ENCODE measurements around the gene LASP1. TPM values are rescaled to one million over a fixed set of nuclear protein-coding genes. Genes with fewer than 3 reads are reported as not detected.

LASP1 gene
- total RNA-seq, 1 experiment from 2014 or later, result 59.3 TPM

- peaks cover 14% of the 10 kb centered on the region for H3K4me1 ChIP-seq (ENCODE audit: low read length)
- no peak for DNase-seq
Measured at GRCh38 chr17:38896346-38896954, 26.6 kb downstream of the LASP1 start.

GRCh38 chr17:38897176-38897575 is 27.3 kb downstream of the LASP1 start:
- 0 out of 2 replicates have a peak, but pooled peaks cover 16% of the 10 kb centered on the region for H3K36me3 ChIP-seq (ENCODE audit: insufficient read depth, low read length)

More at GRCh38 chr17:38896346-38896954, 26.6 kb downstream of the LASP1 start:
- Histone ChIP-seq H3K9ac (ENCODE audit: low read length) (no peak overlapping the region), H3K9me2 (replicated peaks; ENCODE audit: insufficient read depth, low read length) (no peaks in the 10 kb centered on the region), H2AFZ (ENCODE audit: low read length) (no peak overlapping the region), H3K4me3 (ENCODE audit: low read length) (no peak overlapping the region), H3K27ac (ENCODE audit: low read length) (no peak overlapping the region), H3K79me2 (ENCODE audit: low read length) (0 out of 2 replicates have a peak, but pooled peaks cover 7% of the 10 kb centered on the region), H3K27me3 (ENCODE audit: low read length) (no peaks in the 10 kb centered on the region), H4K20me1 (ENCODE audit: insufficient read depth, low read depth, low read length) (no peaks in the 10 kb centered on the region), H3K4me2 (ENCODE audit: low read depth, low read length, poor library complexity, severe bottlenecking) (no peak overlapping the region), H3K36me3 (ENCODE audit: insufficient read depth, low read length) (peaks cover 19% of the 10 kb centered on the region; the same call in 1 of the 2 replicates), H3K9me3 (ENCODE audit: low read length) (no peaks in the 10 kb centered on the region)

GRCh38 chr17:38897671-38898290 is 27.9 kb downstream of the LASP1 start:
- no peak overlapping the region for H2AFZ ChIP-seq (ENCODE audit: low read length)
- peaks cover 13% of the 10 kb centered on the region; the same call in 1 of the 2 replicates for H3K36me3 ChIP-seq (ENCODE audit: insufficient read depth, low read length)
- H3K9me2 ChIP-seq (replicated peaks; ENCODE audit: insufficient read depth, low read length), result no peaks in the 10 kb centered on the region
- DNase-seq, result no peak
- H3K79me2 ChIP-seq (ENCODE audit: low read length), result 0 out of 2 replicates have a peak, but pooled peaks cover 7% of the 10 kb centered on the region
- H3K9ac ChIP-seq (ENCODE audit: low read length), result no peak overlapping the region
- no peaks in the 10 kb centered on the region for H3K27me3 ChIP-seq (ENCODE audit: low read length)
- no peaks in the 10 kb centered on the region for H4K20me1 ChIP-seq (ENCODE audit: insufficient read depth, low read depth, low read length)
- H3K4me3 ChIP-seq (ENCODE audit: low read length), result no peak overlapping the region
- H3K9me3 ChIP-seq (ENCODE audit: low read length), result no peaks in the 10 kb centered on the region
- H3K4me1 ChIP-seq (ENCODE audit: low read length), result peaks cover 10% of the 10 kb centered on the region
- H3K27ac ChIP-seq (ENCODE audit: low read length), result no peak overlapping the region
- H3K4me2 ChIP-seq (ENCODE audit: low read depth, low read length, poor library complexity, severe bottlenecking), result no peak overlapping the region

More at GRCh38 chr17:38897176-38897575, 27.3 kb downstream of the LASP1 start:
- Histone ChIP-seq H3K4me3 (ENCODE audit: low read length) (no peak overlapping the region), H3K4me2 (ENCODE audit: low read depth, low read length, poor library complexity, severe bottlenecking) (no peak overlapping the region), H3K27me3 (ENCODE audit: low read length) (no peaks in the 10 kb centered on the region), H3K79me2 (ENCODE audit: low read length) (0 out of 2 replicates have a peak, but pooled peaks cover 7% of the 10 kb centered on the region), H3K9me3 (ENCODE audit: low read length) (no peaks in the 10 kb centered on the region), H3K4me1 (ENCODE audit: low read length) (peaks cover 10% of the 10 kb centered on the region), H3K27ac (ENCODE audit: low read length) (no peak overlapping the region), H2AFZ (ENCODE audit: low read length) (no peak overlapping the region), H4K20me1 (ENCODE audit: insufficient read depth, low read depth, low read length) (no peaks in the 10 kb centered on the region), H3K9ac (ENCODE audit: low read length) (no peak overlapping the region), H3K9me2 (replicated peaks; ENCODE audit: insufficient read depth, low read length) (no peaks in the 10 kb centered on the region)
- no peak for DNase-seq

- Histone ChIP-seq H3K4me3 (ENCODE audit: low read length) (no peak overlapping the region), H3K9me3 (ENCODE audit: low read length) (no peaks in the 10 kb centered on the region), H3K9me2 (replicated peaks; ENCODE audit: insufficient read depth, low read length) (no peaks in the 10 kb centered on the region), H3K4me2 (ENCODE audit: low read depth, low read length, poor library complexity, severe bottlenecking) (no peak overlapping the region), H3K36me3 (ENCODE audit: insufficient read depth, low read length) (peaks cover 14% of the 10 kb centered on the region), H3K9ac (ENCODE audit: low read length) (no peak overlapping the region; the same call in 1 of the 2 replicates), H4K20me1 (ENCODE audit: insufficient read depth, low read depth, low read length) (no peaks in the 10 kb centered on the region), H3K27me3 (ENCODE audit: low read length) (no peaks in the 10 kb centered on the region), H3K27ac (ENCODE audit: low read length) (no peak overlapping the region), H2AFZ (ENCODE audit: low read length) (no peak overlapping the region), H3K4me1 (ENCODE audit: low read length) (peaks cover 10% of the 10 kb centered on the region), H3K79me2 (ENCODE audit: low read length) (0 out of 2 replicates have a peak, but pooled peaks cover 12% of the 10 kb centered on the region)
- DNase-seq, result no peak
Measured at GRCh38 chr17:38898291-38898679, 28.4 kb downstream of the LASP1 start.

GRCh38 chr17:38898812-38899348 is 29.0 kb downstream of the LASP1 start:
- Histone ChIP-seq H3K4me3 (ENCODE audit: low read length) (no peak overlapping the region), H4K20me1 (ENCODE audit: insufficient read depth, low read depth, low read length) (no peaks in the 10 kb centered on the region), H3K4me2 (ENCODE audit: low read depth, low read length, poor library complexity, severe bottlenecking) (no peak overlapping the region), H3K27ac (ENCODE audit: low read length) (no peak overlapping the region; the same call in 1 of the 2 replicates), H3K27me3 (ENCODE audit: low read length) (no peaks in the 10 kb centered on the region), H3K9ac (ENCODE audit: low read length) (no peak overlapping the region; the same call in 1 of the 2 replicates), H3K79me2 (ENCODE audit: low read length) (0 out of 2 replicates have a peak, but pooled peaks cover 16% of the 10 kb centered on the region), H3K4me1 (ENCODE audit: low read length) (peaks cover 10% of the 10 kb centered on the region), H2AFZ (ENCODE audit: low read length) (no peak overlapping the region), H3K9me2 (replicated peaks; ENCODE audit: insufficient read depth, low read length) (no peaks in the 10 kb centered on the region), H3K36me3 (ENCODE audit: insufficient read depth, low read length) (peaks cover 16% of the 10 kb centered on the region), H3K9me3 (ENCODE audit: low read length) (no peaks in the 10 kb centered on the region)
- DNase-seq, result no peak

GRCh38 chr17:38899421-38899820 is 29.6 kb downstream of the LASP1 start:
- Histone ChIP-seq H4K20me1 (ENCODE audit: insufficient read depth, low read depth, low read length) (no peaks in the 10 kb centered on the region), H2AFZ (ENCODE audit: low read length) (no peak overlapping the region), H3K36me3 (ENCODE audit: insufficient read depth, low read length) (peaks cover 17% of the 10 kb centered on the region)

GRCh38 chr17:38900978-38901656 is 31.3 kb downstream of the LASP1 start:
- Histone ChIP-seq H3K9ac (ENCODE audit: low read length) (no peak overlapping the region), H3K36me3 (ENCODE audit: insufficient read depth, low read length) (peaks cover 23% of the 10 kb centered on the region), H4K20me1 (ENCODE audit: insufficient read depth, low read depth, low read length) (no peaks in the 10 kb centered on the region), H3K27me3 (ENCODE audit: low read length) (no peaks in the 10 kb centered on the region), H3K27ac (ENCODE audit: low read length) (no peak overlapping the region), H3K9me3 (ENCODE audit: low read length) (no peaks in the 10 kb centered on the region), H3K79me2 (ENCODE audit: low read length) (peaks cover 32% of the 10 kb centered on the region), H3K4me2 (ENCODE audit: low read depth, low read length, poor library complexity, severe bottlenecking) (no peak overlapping the region), H3K9me2 (replicated peaks; ENCODE audit: insufficient read depth, low read length) (no peaks in the 10 kb centered on the region), H2AFZ (ENCODE audit: low read length) (no peak overlapping the region), H3K4me3 (ENCODE audit: low read length) (no peak overlapping the region), H3K4me1 (ENCODE audit: low read length) (peaks cover 17% of the 10 kb centered on the region)
- no peak for DNase-seq

More at GRCh38 chr17:38899421-38899820, 29.6 kb downstream of the LASP1 start:
- Histone ChIP-seq H3K4me2 (ENCODE audit: low read depth, low read length, poor library complexity, severe bottlenecking) (no peak overlapping the region), H3K4me1 (ENCODE audit: low read length) (peaks cover 10% of the 10 kb centered on the region), H3K79me2 (ENCODE audit: low read length) (peaks cover 17% of the 10 kb centered on the region; the same call in 1 of the 2 replicates), H3K27me3 (ENCODE audit: low read length) (no peaks in the 10 kb centered on the region), H3K9me2 (replicated peaks; ENCODE audit: insufficient read depth, low read length) (no peaks in the 10 kb centered on the region), H3K27ac (ENCODE audit: low read length) (no peak overlapping the region), H3K4me3 (ENCODE audit: low read length) (no peak overlapping the region), H3K9ac (ENCODE audit: low read length) (no peak overlapping the region), H3K9me3 (ENCODE audit: low read length) (no peaks in the 10 kb centered on the region)
- DNase-seq, result no peak

GRCh38 chr17:38903404-38903803 is 33.5 kb downstream of the LASP1 start:
- Histone ChIP-seq H3K4me3 (ENCODE audit: low read length) (no peak overlapping the region), H3K27me3 (ENCODE audit: low read length) (no peaks in the 10 kb centered on the region), H3K79me2 (ENCODE audit: low read length) (peaks cover 41% of the 10 kb centered on the region), H3K36me3 (ENCODE audit: insufficient read depth, low read length) (peaks cover 14% of the 10 kb centered on the region), H3K27ac (ENCODE audit: low read length) (no peak overlapping the region), H3K9ac (ENCODE audit: low read length) (no peak overlapping the region), H3K9me3 (ENCODE audit: low read length) (no peaks in the 10 kb centered on the region), H2AFZ (ENCODE audit: low read length) (no peak overlapping the region), H4K20me1 (ENCODE audit: insufficient read depth, low read depth, low read length) (no peaks in the 10 kb centered on the region), H3K4me1 (ENCODE audit: low read length) (peaks cover 20% of the 10 kb centered on the region), H3K4me2 (ENCODE audit: low read depth, low read length, poor library complexity, severe bottlenecking) (no peak overlapping the region), H3K9me2 (replicated peaks; ENCODE audit: insufficient read depth, low read length) (no peaks in the 10 kb centered on the region)
- no peak for DNase-seq
